ENCODE results near the gene OSBPL9. TPM values are rescaled to one million over a fixed set of nuclear protein-coding genes. Genes with fewer than 3 reads are reported as not detected.

OSBPL9 gene
- total RNA-seq, 1 experiment from 2014 or later, result 47.7 TPM

- no peak for DNase-seq (ENCODE audit: extremely low read depth, low read depth)
These were observed 118.2 kb downstream of the OSBPL9 start for GRCh38 chr1:51734896-51735745.

- DNase-seq (ENCODE audit: extremely low read depth, low read depth), result no peak
These were observed 118.9 kb downstream of the OSBPL9 start for GRCh38 chr1:51735746-51736254.

- DNase-seq (ENCODE audit: extremely low read depth, low read depth), result no peak
These were observed 119.8 kb downstream of the OSBPL9 start for GRCh38 chr1:51736702-51737101.

GRCh38 chr1:51738681-51739080, 121.8 kb downstream of the OSBPL9 start:
- no peak for DNase-seq (ENCODE audit: extremely low read depth, low read depth)

- no peak for DNase-seq (ENCODE audit: extremely low read depth, low read depth)
These were observed 123.8 kb downstream of the OSBPL9 start for GRCh38 chr1:51740652-51741051.

- no peak for DNase-seq (ENCODE audit: extremely low read depth, low read depth)
These were observed 124.3 kb downstream of the OSBPL9 start for GRCh38 chr1:51741121-51741681.

- no peak for DNase-seq (ENCODE audit: extremely low read depth, low read depth)
These were observed 127.8 kb downstream of the OSBPL9 start for GRCh38 chr1:51744506-51745303.

- DNase-seq (ENCODE audit: extremely low read depth, low read depth), result no peak
These were observed 128.3 kb downstream of the OSBPL9 start for GRCh38 chr1:51745304-51745570.

GRCh38 chr1:51749151-51749550, 132.3 kb downstream of the OSBPL9 start:
- DNase-seq (ENCODE audit: extremely low read depth, low read depth), result no peak

- no peak for DNase-seq (ENCODE audit: extremely low read depth, low read depth)
These were observed 133.3 kb downstream of the OSBPL9 start for GRCh38 chr1:51750218-51750617.

GRCh38 chr1:51750729-51751128, 133.8 kb downstream of the OSBPL9 start:
- no peak for DNase-seq (ENCODE audit: extremely low read depth, low read depth)

- DNase-seq (ENCODE audit: extremely low read depth, low read depth), result no peak
These were observed 135.4 kb downstream of the OSBPL9 start for GRCh38 chr1:51752073-51752948.

GRCh38 chr1:51753969-51754368, 137.1 kb downstream of the OSBPL9 start:
- no peak for DNase-seq (ENCODE audit: extremely low read depth, low read depth)

GRCh38 chr1:51754666-51755065, 137.8 kb downstream of the OSBPL9 start:
- DNase-seq (ENCODE audit: extremely low read depth, low read depth), result no peak

- no peak for DNase-seq (ENCODE audit: extremely low read depth, low read depth)
These were observed 138.5 kb downstream of the OSBPL9 start for GRCh38 chr1:51755437-51755836.

GRCh38 chr1:51756290-51756689, 139.4 kb downstream of the OSBPL9 start:
- DNase-seq (ENCODE audit: extremely low read depth, low read depth), result no peak

- DNase-seq (ENCODE audit: extremely low read depth, low read depth), result no peak
These were observed 141.4 kb downstream of the OSBPL9 start for GRCh38 chr1:51758310-51758709.

- no peak for DNase-seq (ENCODE audit: extremely low read depth, low read depth)
These were observed 144.0 kb downstream of the OSBPL9 start for GRCh38 chr1:51760872-51761271.

GRCh38 chr1:51761351-51761750, 144.5 kb downstream of the OSBPL9 start:
- DNase-seq (ENCODE audit: extremely low read depth, low read depth), result no peak

GRCh38 chr1:51768971-51769588, 152.2 kb downstream of the OSBPL9 start:
- DNase-seq (ENCODE audit: extremely low read depth, low read depth), result peak; percentile 52
